Measurements from ENCODE around the gene DAG1. TPM values are rescaled to one million over a fixed set of nuclear protein-coding genes. Genes with fewer than 3 reads are reported as not detected.

DAG1 gene
- total RNA-seq, 2 experiments from 2014 or later: 15.0 to 18.3 TPM

DNA sequence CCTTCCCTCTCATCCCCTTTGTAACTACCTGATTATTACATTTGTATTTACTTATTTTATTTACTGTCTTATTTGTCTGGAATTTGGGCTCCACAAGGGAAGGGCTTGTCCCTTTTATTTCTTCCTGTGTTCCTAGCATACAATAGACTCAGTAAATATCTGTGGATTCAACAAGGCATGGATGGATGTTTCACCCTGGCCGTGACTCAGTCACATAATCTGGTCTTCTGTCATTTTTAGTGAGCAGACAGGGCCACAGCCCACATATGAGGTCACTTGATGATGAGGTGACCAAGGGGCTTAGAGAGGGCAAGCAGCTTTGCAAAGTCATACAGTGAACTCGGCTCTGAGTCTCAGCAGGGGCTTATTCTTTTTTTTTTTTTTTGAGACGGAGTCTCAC is 7.8 kb upstream of the DAG1 start:
- TF ChIP-seq, protein P1, sequence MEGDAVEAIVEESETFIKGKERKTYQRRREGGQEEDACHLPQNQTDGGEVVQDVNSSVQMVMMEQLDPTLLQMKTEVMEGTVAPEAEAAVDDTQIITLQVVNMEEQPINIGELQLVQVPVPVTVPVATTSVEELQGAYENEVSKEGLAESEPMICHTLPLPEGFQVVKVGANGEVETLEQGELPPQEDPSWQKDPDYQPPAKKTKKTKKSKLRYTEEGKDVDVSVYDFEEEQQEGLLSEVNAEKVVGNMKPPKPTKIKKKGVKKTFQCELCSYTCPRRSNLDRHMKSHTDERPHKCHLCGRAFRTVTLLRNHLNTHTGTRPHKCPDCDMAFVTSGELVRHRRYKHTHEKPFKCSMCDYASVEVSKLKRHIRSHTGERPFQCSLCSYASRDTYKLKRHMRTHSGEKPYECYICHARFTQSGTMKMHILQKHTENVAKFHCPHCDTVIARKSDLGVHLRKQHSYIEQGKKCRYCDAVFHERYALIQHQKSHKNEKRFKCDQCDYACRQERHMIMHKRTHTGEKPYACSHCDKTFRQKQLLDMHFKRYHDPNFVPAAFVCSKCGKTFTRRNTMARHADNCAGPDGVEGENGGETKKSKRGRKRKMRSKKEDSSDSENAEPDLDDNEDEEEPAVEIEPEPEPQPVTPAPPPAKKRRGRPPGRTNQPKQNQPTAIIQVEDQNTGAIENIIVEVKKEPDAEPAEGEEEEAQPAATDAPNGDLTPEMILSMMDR (IDR thresholded peaks at IDR 0.05): no peak
- POLR2A ChIA-PET: no interaction called here
- no peak for ATAC-seq (ENCODE audit: poor library complexity)

DNA sequence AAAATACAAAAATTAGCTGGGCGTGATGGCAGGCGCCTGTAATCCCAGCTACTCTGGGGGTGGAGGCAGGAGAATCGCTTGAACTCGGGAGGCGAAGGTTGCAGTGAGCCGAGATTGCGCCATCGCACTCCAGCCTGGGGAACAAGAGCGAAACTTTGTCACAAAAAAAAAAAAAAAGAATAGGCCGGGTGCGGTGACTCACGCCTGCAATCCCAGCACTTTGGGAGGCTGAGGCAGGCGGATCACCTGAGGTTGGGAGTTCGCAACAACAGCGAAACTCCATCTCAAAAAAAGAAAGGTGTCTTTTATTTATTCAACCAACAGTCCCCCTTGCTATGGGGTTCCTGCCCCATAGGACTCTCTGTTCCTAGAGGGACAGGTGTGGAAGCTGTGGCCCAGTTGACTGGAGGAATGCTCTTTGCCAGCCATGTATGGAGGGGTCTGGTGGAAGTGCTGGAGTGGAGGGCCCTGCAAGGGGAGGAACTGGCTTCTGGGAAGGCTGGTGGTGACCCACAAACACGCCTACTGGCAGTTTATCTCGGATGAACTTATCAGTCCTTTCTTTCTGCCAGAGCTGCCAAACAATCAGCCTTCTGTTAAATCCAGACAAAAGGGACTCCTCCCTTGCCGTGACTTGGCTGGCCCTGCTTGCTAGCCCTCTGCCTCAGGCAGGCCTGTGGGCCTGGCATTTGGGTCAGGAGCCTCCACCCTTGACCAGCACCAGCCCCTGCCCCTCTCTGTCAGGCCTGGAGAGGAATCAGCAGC is 4.6 kb upstream of the DAG1 start:
- H3K4me3 Mint-ChIP-seq: no peak overlapping the region
- Histone ChIP-seq H3K9me3 (ENCODE audit: control insufficient read depth in 1 of 2, insufficient read depth in 1 of 2, low read length in 2 of 2) (no peaks in the 10 kb centered on the region), H3K4me3 (ENCODE audit: low read length) (no peak overlapping the region), H3K4me1 (ENCODE audit: insufficient read depth, low read length) (peaks cover 9% of the 10 kb centered on the region), H3K27me3 (ENCODE audit: control insufficient read depth in 1 of 2, insufficient read depth in 2 of 2, low read length in 2 of 2) (no peaks in the 10 kb centered on the region), H3K36me3 (ENCODE audit: insufficient read depth, low read length) (no peaks in the 10 kb centered on the region), H3K27ac (ENCODE audit: low read depth in 1 of 2, low read length in 2 of 2) (no peak overlapping the region)
- no peaks in the 10 kb centered on the region for H3K27me3 Mint-ChIP-seq
- TF ChIP-seq, protein P1 (IDR thresholded peaks at IDR 0.05): no peak
- intact Hi-C loops (cut with DNase I, micrococcal nuclease): loop anchor here in 1 of 2 experiments (5.0 kb wide), 1 partner anchor 293 kb away; the partner anchor contains the start of gene KLHDC8B
- H3K27ac Mint-ChIP-seq: no peak overlapping the region
- H3K4me1 Mint-ChIP-seq (ENCODE audit: low read depth): peaks cover 6% of the 10 kb centered on the region
- DNase-seq (no peak), ATAC-seq (ENCODE audit: poor library complexity) (no peak)
- ChIA-PET POLR2A (no interaction called here), CTCF (no interaction called here)
- H3K36me3 Mint-ChIP-seq (ENCODE audit: low read depth): no peaks in the 10 kb centered on the region
- H3K9me3 Mint-ChIP-seq: no peaks in the 10 kb centered on the region

More for the DNA sequence above, 7.8 kb upstream of the DAG1 start:
- Histone ChIP-seq H3K27me3 (ENCODE audit: control insufficient read depth in 1 of 2, insufficient read depth in 2 of 2, low read length in 2 of 2) (no peaks in the 10 kb centered on the region), H3K27ac (ENCODE audit: low read depth in 1 of 2, low read length in 2 of 2) (no peak overlapping the region), H3K9me3 (ENCODE audit: control insufficient read depth in 1 of 2, insufficient read depth in 1 of 2, low read length in 2 of 2) (no peaks in the 10 kb centered on the region), H3K36me3 (ENCODE audit: insufficient read depth, low read length) (no peaks in the 10 kb centered on the region), H3K4me1 (ENCODE audit: insufficient read depth, low read length) (no peaks in the 10 kb centered on the region), H3K4me3 (ENCODE audit: low read length) (no peak overlapping the region)
- no peak for DNase-seq
- no peaks in the 10 kb centered on the region for H3K27me3 Mint-ChIP-seq
- no peaks in the 10 kb centered on the region for H3K4me1 Mint-ChIP-seq (ENCODE audit: low read depth)
- CTCF ChIA-PET: no interaction called here
- H3K36me3 Mint-ChIP-seq (ENCODE audit: low read depth): no peaks in the 10 kb centered on the region
- H3K4me3 Mint-ChIP-seq: no peak overlapping the region
- intact Hi-C loops (cut with DNase I, micrococcal nuclease): no loop called here
- H3K27ac Mint-ChIP-seq: no peak overlapping the region
- no peaks in the 10 kb centered on the region for H3K9me3 Mint-ChIP-seq

DNA sequence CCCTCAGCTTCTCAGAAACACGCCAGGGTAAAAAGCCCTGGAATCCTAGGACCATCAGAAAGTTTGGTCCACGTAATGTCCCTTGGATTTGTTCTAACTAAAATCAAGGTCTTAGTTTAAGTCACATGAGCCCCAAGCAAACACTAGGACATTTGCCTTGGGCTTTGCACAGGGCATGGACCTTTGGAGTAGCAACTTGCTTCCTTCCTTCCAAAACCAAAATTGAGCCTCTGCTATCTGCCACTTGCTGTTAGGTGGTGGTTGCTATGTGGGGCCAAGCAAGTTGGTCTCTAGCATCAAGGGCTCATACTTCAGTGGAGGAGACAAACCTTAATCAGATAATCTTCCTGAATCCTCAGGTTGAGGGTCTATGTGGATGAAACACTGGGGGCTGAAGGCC is 4.0 kb upstream of the DAG1 start:
- ChIA-PET POLR2A (no interaction called here), CTCF (interaction anchor here (1.0 kb wide), 1 partner anchor 126 kb away, joined by 3 read pairs; no protein-coding TSS in a partner anchor)
- DNase-seq: no peak
- H3K4me1 ChIP-seq (ENCODE audit: insufficient read depth, low read length): peaks cover 14% of the 10 kb centered on the region
- H3K9me3 Mint-ChIP-seq: no peaks in the 10 kb centered on the region
- no peaks in the 10 kb centered on the region for H3K27me3 Mint-ChIP-seq
- no peaks in the 10 kb centered on the region for H3K36me3 ChIP-seq (ENCODE audit: insufficient read depth, low read length)
- peaks cover 5% of the 10 kb centered on the region for H3K36me3 Mint-ChIP-seq (ENCODE audit: low read depth)
- TF ChIP-seq, protein P1 (IDR thresholded peaks at IDR 0.05): no peak
- no peaks in the 10 kb centered on the region for H3K27me3 ChIP-seq (ENCODE audit: control insufficient read depth in 1 of 2, insufficient read depth in 2 of 2, low read length in 2 of 2)
- H3K4me1 Mint-ChIP-seq (ENCODE audit: low read depth): peaks cover 11% of the 10 kb centered on the region
- H3K4me3 Mint-ChIP-seq: no peak overlapping the region
- ATAC-seq (ENCODE audit: poor library complexity): no peak
- H3K4me3 ChIP-seq (ENCODE audit: low read length): no peak overlapping the region
- no peaks in the 10 kb centered on the region for H3K9me3 ChIP-seq (ENCODE audit: control insufficient read depth in 1 of 2, insufficient read depth in 1 of 2, low read length in 2 of 2)
- no peak overlapping the region for H3K27ac Mint-ChIP-seq
- intact Hi-C loops (cut with DNase I, micrococcal nuclease): loop anchor here in 1 of 2 experiments (5.0 kb wide), 1 partner anchor 294 kb away; the partner anchor contains the start of gene KLHDC8B
- H3K27ac ChIP-seq (ENCODE audit: low read depth in 1 of 2, low read length in 2 of 2): no peak overlapping the region
